A673 (cell line): Measurements from ENCODE around the gene COMMD8. TPM values are rescaled to one million over a fixed set of nuclear protein-coding genes. Genes with fewer than 3 reads are reported as not detected.

ENCODE experiments used
- Bru-seq: library from RNA; stranded (reverse); fragments of 400-500 nt; gene quantifications from one replicate; lab custom pipeline; 2021; lab: Mats Ljungman, UMichigan
- BruChase-seq, 2 experiments: library from RNA; stranded (reverse); fragments of 400-500 nt; gene quantifications; one replicate each; lab custom pipeline; 2021; lab: Mats Ljungman, UMichigan
- BruUV-seq: library from RNA; stranded (reverse); fragments of 400-500 nt; replicated peaks from 2 replicates; lab custom pipeline; 2021; lab: Mats Ljungman, UMichigan
- CTCF ChIA-PET: fragments of 300-600 bp; sonication (Branson Sonifier 250); formaldehyde crosslinking; loops from one replicate; lab custom pipeline; 2022; ENCODE audit warnings: antibody characterized with exemption; lab: Charles Lee
- POLR2A ChIA-PET: fragments of 300-600 bp; sonication (Branson Sonifier 250); formaldehyde crosslinking; loops from one replicate; lab custom pipeline; 2022; ENCODE audit warnings: antibody characterized with exemption; ENCODE audit not compliant: low non-redundant PET; lab: Charles Lee
- DNase-seq: peaks from one replicate; pipeline ENCODE4 v3.0.0-alpha.2; 2015; ENCODE audit warnings: low spot score
- H3K27ac ChIP-seq: fragments of 200-600 bp; sonication (generic); 2 replicates; pipeline ENCODE4 v1.5.1; 2016; ENCODE audit warnings: mixed run types, low read depth, mild to moderate bottlenecking, mixed read lengths, antibody characterized with exemption, low read length; ENCODE audit not compliant: poor library complexity, severe bottlenecking
- H3K27me3 ChIP-seq: fragments of 200-600 bp; sonication (generic); replicated peaks from 2 replicates; pipeline ENCODE4 v1.6.1; 2017; ENCODE audit warnings: mixed run types, low read depth, mild to moderate bottlenecking, mixed read lengths, antibody characterized with exemption, low read length; ENCODE audit not compliant: insufficient read depth, poor library complexity
- H3K36me3 ChIP-seq: fragments of 200-600 bp; sonication (generic); 2 replicates; pipeline ENCODE4 v1.6.1; 2016; ENCODE audit warnings: mixed run types, mild to moderate bottlenecking, mixed read lengths, antibody characterized with exemption, low read length; ENCODE audit not compliant: insufficient read depth, poor library complexity, severe bottlenecking
- H3K4me1 ChIP-seq: fragments of 200-600 bp; sonication (generic); 2 replicates; pipeline ENCODE4 v1.6.1; 2017; ENCODE audit warnings: mixed run types, mild to moderate bottlenecking, mixed read lengths, antibody characterized with exemption, low read length; ENCODE audit not compliant: insufficient read depth, poor library complexity, severe bottlenecking
- H3K4me3 ChIP-seq: fragments of 200-600 bp; sonication (generic); 2 replicates; pipeline ENCODE4 v1.5.1; 2016; ENCODE audit warnings: low read depth, mixed run types, mild to moderate bottlenecking, mixed read lengths, low read length; ENCODE audit not compliant: poor library complexity, severe bottlenecking
- H3K9me3 ChIP-seq: fragments of 200-600 bp; sonication (generic); 2 replicates; pipeline ENCODE4 v1.6.1; 2016; ENCODE audit warnings: mixed run types, low read depth, mild to moderate bottlenecking, mixed read lengths, antibody characterized with exemption, low read length; ENCODE audit not compliant: poor library complexity, severe bottlenecking
- CTCF ChIP-seq: fragments of 300-800, 200-600 bp; sonication (generic); conservative IDR thresholded peaks from 2 replicates; pipeline ENCODE4 v1.5.1; 2017; ENCODE audit warnings: low read depth, mild to moderate bottlenecking, antibody characterized with exemption, low read length, moderate library complexity, mixed read lengths
- EZH2 ChIP-seq: fragments of 200-600 bp; sonication (generic); IDR thresholded peaks from 2 replicates; pipeline ENCODE4 v1.6.1; 2017; ENCODE audit warnings: borderline replicate concordance, low read depth, mild to moderate bottlenecking, mixed read lengths, antibody characterized with exemption, low read length; ENCODE audit not compliant: poor library complexity, severe bottlenecking
- intact Hi-C: fragments of 100-400 bp; cut with micrococcal nuclease; formaldehyde crosslinking; loops from one replicate; pipeline ENCODE4 v1.10.0; 2022; ENCODE audit not compliant: unreplicated experiment
- long read RNA-seq: library from polyadenylated mRNA; stranded (forward); transcript quantifications from one replicate; pipeline ENCODE4 v2.0.0, GENCODE V29; 2022
- total RNA-seq: library from RNA; stranded (reverse); gene quantifications from 2 replicates; pipeline ENCODE4 v1.2.3, GENCODE V29; 2021

Gene COMMD8
- 22.6 and 26.4 TPM in 2 replicates for total RNA-seq
- percentile 73 among the genes with signal in this experiment for Bru-seq, nascent RNA
- percentile 56 among the genes with signal in this experiment for BruChase-seq, experiment 1, labeled RNA remaining after a 2-hour chase
- BruChase-seq, experiment 2, labeled RNA remaining after a 6-hour chase, result percentile 70 among the genes with signal in this experiment
- long read RNA-seq, transcript COMMD8-201 (5 exons, 1,469 nt), result major isoform, 85 of 99 reads
- long read RNA-seq, partial matches to known transcripts, result 1 of 99 reads
- long read RNA-seq, other reads (novel, unspliced or antisense), result 13 of 99 reads

- intact Hi-C loops, result no loop called here
- peak within 1 kb of the TSS; percentile 22 for H3K27ac ChIP-seq
- H3K9me3 ChIP-seq, result no peaks in the 10 kb centered on the region
- ChIA-PET CTCF (no interaction called here), POLR2A (no interaction called here)
- peak within 1 kb of the TSS; percentile 67 for H3K4me3 ChIP-seq
- TF ChIP-seq CTCF (peak; percentile 33; the same call in 1 of the 2 replicates), EZH2 (no peak)
- H3K36me3 ChIP-seq, result no peaks in the 10 kb centered on the region
- H3K27me3 ChIP-seq, result no peaks in the 10 kb centered on the region
- DNase-seq, result peak; percentile 97
- TSS peak; percentile 44 for BruUV-seq
- peaks cover 5% of the 10 kb centered on the region for H3K4me1 ChIP-seq
Observed at GRCh38 chr4:47463235-47463956, at the start of gene COMMD8. Gene COMMD8 (minus strand): TSS chr4:47463702. CDS start chr4:47463651, 51 bp downstream.

GRCh38 chr4:47510506-47511143 is 47.1 kb upstream of the COMMD8 start:
- Histone ChIP-seq H3K4me1 (no peaks in the 10 kb centered on the region), H3K9me3 (no peaks in the 10 kb centered on the region), H3K36me3 (no peaks in the 10 kb centered on the region), H3K27ac (no peak overlapping the region), H3K4me3 (no peak overlapping the region), H3K27me3 (no peaks in the 10 kb centered on the region)
- ChIA-PET CTCF (no interaction called here), POLR2A (no interaction called here)
- no peak for DNase-seq
- intact Hi-C loops, result no loop called here
- no TSS peak for BruUV-seq
- TF ChIP-seq CTCF, result no peak; the same call in 1 of the 2 replicates
- TF ChIP-seq EZH2, result no peak

GRCh38 chr4:47505666-47506065 is 42.2 kb upstream of the COMMD8 start:
- no peak for DNase-seq
- intact Hi-C loops, result no loop called here
- Histone ChIP-seq H3K36me3 (no peaks in the 10 kb centered on the region), H3K4me1 (no peaks in the 10 kb centered on the region), H3K9me3 (no peaks in the 10 kb centered on the region), H3K27me3 (no peaks in the 10 kb centered on the region), H3K4me3 (no peak overlapping the region), H3K27ac (no peak overlapping the region)
- ChIA-PET POLR2A (no interaction called here), CTCF (no interaction called here)
- TF ChIP-seq EZH2 (no peak), CTCF (no peak)
- BruUV-seq, result no TSS peak
